ENCODE measurements around the gene HMCN1. TPM values are rescaled to one million over a fixed set of nuclear protein-coding genes. Genes with fewer than 3 reads are reported as not detected.
A peak's percentile ranks its signal among the peaks of the same experiment; 100 is the strongest.
"Not testable (repeated sequence)": the region's sequence is repeated elsewhere in the genome, so short reads cannot be mapped to it uniquely, and the experiment has no call there.

HMCN1 gene
- total RNA-seq, 1 donor from 2014 or later, result 28.0 TPM

DNA sequence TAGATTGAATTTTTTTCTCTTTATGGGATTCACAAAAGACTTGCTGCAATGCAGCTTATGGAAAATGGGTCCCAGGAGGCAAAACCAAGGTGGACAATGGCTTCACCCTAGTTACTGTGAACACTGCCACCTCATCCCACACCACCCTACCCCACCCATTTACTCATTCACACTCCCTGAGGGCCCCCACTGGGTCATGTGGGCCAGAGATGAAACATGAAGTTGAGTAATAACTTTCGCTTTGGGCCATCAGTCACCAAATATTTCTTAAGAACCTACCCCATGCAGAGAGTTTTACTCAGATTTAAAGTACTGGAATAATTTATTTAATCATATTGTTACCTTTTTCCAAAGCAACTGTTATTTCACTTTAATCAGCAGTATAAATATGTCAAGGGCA lies 449.0 kb downstream of the HMCN1 start:
- intact Hi-C loops (cut with DNase I), result no loop called here
- no peak for DNase-seq

DNA sequence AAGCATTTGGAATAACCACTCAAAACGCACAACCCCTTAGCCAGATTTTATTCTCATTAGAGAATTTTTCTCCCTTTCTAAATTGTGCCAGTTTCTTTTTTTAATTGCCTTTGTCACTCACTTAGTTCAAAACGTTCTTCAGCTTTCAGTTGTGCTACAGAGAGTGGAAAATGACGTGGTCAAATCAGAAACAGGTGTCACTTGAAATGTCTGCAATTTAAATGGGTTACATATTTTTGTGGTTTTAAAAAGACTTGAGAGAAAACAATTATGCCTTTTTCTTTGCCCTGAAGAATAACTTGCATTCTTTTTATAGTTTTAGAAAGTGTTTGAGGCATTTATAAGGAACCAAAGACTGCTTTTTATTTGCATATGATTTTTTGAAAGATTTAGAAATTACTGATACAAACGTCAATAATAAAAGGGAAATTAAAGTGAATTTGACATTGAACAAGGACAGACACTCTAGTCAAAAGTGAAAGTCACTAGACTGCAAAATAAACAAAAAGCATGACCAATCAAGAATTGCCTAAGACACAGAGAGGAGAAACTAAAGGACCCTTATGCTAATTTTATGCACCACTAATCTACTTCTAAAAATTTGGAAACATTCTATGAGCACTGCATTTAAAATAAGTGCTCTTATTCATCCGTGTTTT lies 449.9 kb downstream of the HMCN1 start:
- Histone ChIP-seq H3K36me3 (peaks cover 5% of the 10 kb centered on the region), H3K4me3 (peak overlapping the region; percentile 9), H3K4me1 (peaks cover 8% of the 10 kb centered on the region), H3K9me3 (no peaks in the 10 kb centered on the region), H3K27ac (peak overlapping the region; percentile 26), H3K27me3 (ENCODE audit: low read depth) (no peaks in the 10 kb centered on the region)
- peak in 1 of 2 donors; percentile 84 for ATAC-seq
- DNase-seq, result no peak
- intact Hi-C loops (cut with DNase I), result no loop called here
- TF ChIP-seq, protein P1, sequence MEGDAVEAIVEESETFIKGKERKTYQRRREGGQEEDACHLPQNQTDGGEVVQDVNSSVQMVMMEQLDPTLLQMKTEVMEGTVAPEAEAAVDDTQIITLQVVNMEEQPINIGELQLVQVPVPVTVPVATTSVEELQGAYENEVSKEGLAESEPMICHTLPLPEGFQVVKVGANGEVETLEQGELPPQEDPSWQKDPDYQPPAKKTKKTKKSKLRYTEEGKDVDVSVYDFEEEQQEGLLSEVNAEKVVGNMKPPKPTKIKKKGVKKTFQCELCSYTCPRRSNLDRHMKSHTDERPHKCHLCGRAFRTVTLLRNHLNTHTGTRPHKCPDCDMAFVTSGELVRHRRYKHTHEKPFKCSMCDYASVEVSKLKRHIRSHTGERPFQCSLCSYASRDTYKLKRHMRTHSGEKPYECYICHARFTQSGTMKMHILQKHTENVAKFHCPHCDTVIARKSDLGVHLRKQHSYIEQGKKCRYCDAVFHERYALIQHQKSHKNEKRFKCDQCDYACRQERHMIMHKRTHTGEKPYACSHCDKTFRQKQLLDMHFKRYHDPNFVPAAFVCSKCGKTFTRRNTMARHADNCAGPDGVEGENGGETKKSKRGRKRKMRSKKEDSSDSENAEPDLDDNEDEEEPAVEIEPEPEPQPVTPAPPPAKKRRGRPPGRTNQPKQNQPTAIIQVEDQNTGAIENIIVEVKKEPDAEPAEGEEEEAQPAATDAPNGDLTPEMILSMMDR (IDR thresholded peaks at IDR 0.05), result no peak

More for the DNA sequence above, 449.0 kb downstream of the HMCN1 start:
- Histone ChIP-seq H3K27ac (no peak overlapping the region), H3K4me3 (no peak overlapping the region), H3K36me3 (peaks cover 2% of the 10 kb centered on the region), H3K4me1 (peaks cover 8% of the 10 kb centered on the region), H3K9me3 (no peaks in the 10 kb centered on the region), H3K27me3 (ENCODE audit: low read depth) (no peaks in the 10 kb centered on the region)
- TF ChIP-seq, protein P1 (IDR thresholded peaks at IDR 0.05), result no peak
- peak; percentile 46 to 67 for ATAC-seq

DNA sequence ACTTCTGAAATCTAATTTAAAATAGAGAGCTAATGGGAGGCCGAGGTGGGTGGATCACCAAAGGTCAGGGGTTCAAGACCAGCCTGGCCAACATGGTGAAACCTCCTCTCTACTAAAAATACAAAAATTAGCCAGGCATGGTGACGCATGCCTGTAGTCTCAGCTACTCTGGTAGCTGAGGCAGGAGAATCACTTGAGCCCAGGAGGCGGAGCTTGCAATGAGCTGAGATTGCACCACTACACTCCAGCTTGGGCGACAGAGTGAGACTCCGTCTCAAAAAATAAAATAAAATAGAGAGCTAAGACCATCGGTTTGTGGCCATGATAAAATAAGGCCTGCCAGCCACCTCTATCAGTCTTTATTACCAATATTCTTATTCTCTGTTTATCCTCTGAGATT lies 452.1 kb downstream of the HMCN1 start:
- H3K36me3 ChIP-seq; H3K9me3 ChIP-seq; H3K27ac ChIP-seq; ATAC-seq; DNase-seq; H3K4me3 ChIP-seq; H3K4me1 ChIP-seq; H3K27me3 ChIP-seq (ENCODE audit: low read depth); intact Hi-C loops (cut with DNase I): not testable (repeated sequence)

DNA sequence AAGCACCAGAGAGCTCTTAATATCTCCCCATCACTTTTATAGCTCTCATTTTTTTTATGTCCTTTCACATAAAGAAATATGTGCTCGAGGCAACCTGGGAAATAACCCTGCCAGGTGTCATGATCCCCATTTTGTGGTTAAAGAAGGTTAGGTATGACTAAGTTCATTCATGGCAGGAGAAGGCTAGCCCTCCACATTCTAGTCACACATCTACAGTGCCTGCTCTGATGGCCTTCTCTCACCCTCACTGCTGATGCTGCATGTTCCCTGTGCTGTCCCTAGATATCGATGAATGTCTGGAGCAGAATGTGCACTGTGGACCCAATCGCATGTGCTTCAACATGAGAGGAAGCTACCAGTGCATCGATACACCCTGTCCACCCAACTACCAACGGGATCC lies 453.4 kb downstream of the HMCN1 start:
- H3K27me3 ChIP-seq (ENCODE audit: low read depth), result no peaks in the 10 kb centered on the region
- ATAC-seq, result no peak
- H3K4me1 ChIP-seq, result peaks cover 8% of the 10 kb centered on the region
- intact Hi-C loops (cut with DNase I), result no loop called here
- no peaks in the 10 kb centered on the region for H3K9me3 ChIP-seq
- no peak for DNase-seq
- H3K4me3 ChIP-seq, result no peak overlapping the region
- H3K27ac ChIP-seq, result no peak overlapping the region
- peaks cover 5% of the 10 kb centered on the region for H3K36me3 ChIP-seq
- TF ChIP-seq, protein P1 (IDR thresholded peaks at IDR 0.05), result no peak

DNA sequence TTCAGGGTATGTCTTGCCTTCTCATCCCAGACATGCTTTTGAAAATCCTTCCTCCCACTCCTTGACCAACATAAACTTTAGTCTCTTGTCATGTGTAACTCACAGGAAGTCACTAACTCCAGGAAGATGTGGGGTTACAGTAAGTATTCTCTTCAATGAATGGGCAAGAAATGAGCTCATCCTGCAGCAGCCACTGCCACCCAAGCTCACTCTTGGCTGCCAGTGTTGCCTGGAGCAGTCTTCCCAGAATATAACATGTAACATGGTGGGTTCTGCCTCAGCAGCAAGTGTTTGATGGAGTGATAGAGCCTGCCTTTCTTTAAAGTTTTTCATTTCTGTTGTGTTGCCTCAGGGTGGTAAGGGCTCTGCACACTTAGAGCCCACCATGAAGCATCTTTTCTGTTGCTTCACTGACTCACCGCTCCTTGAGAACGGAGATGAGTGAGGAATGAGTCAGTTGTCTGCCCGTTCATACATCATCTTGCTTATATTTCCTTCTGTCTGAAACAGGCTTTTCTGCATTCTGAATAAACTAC lies 453.9 kb downstream of the HMCN1 start:
- Histone ChIP-seq H3K9me3 (no peaks in the 10 kb centered on the region), H3K36me3 (peaks cover 5% of the 10 kb centered on the region), H3K27ac (no peak overlapping the region), H3K4me3 (no peak overlapping the region), H3K27me3 (ENCODE audit: low read depth) (no peaks in the 10 kb centered on the region), H3K4me1 (peaks cover 8% of the 10 kb centered on the region)
- TF ChIP-seq, protein P1 (IDR thresholded peaks at IDR 0.05), result no peak
- no peak for ATAC-seq
- no peak for DNase-seq
- intact Hi-C loops (cut with DNase I), result no loop called here

DNA sequence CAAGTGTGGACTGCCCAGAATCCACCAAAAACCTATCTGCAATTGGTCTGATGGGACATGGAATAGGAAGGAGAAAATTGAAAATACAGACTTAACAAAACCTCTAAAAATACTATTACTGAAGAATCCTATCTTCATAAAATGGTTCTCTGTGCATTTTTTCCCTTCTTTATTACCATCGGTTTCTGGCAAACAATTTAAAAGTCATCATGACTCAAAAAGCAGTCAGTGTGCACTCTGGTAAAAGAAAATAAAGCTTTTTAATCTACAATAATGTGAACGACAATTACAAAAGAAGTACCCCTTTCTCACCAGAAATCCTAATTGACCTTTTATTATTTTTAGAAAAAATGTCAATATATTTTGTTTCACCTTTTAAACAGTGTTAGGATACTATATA lies 454.5 kb downstream of the HMCN1 start:
- H3K27ac ChIP-seq, result no peak overlapping the region
- intact Hi-C loops (cut with DNase I), result no loop called here
- peaks cover 5% of the 10 kb centered on the region for H3K36me3 ChIP-seq
- TF ChIP-seq, protein P1 (IDR thresholded peaks at IDR 0.05), result no peak
- ATAC-seq (no peak), DNase-seq (no peak)
- no peaks in the 10 kb centered on the region for H3K27me3 ChIP-seq (ENCODE audit: low read depth)
- H3K4me1 ChIP-seq, result peaks cover 4% of the 10 kb centered on the region
- no peak overlapping the region for H3K4me3 ChIP-seq
- H3K9me3 ChIP-seq, result no peaks in the 10 kb centered on the region
